IPS DF 4.7 (cell line): ENCODE measurements around the gene CDT1.
A peak's percentile ranks its signal among the peaks of the same experiment; 100 is the strongest.

Experiments used
- DNase-seq: peaks from one replicate; pipeline ENCODE4 v3.0.0-alpha.2; 2013; ENCODE audit warnings: low spot score; ENCODE audit errors: extremely low read depth

CDT1 gene

DNA sequence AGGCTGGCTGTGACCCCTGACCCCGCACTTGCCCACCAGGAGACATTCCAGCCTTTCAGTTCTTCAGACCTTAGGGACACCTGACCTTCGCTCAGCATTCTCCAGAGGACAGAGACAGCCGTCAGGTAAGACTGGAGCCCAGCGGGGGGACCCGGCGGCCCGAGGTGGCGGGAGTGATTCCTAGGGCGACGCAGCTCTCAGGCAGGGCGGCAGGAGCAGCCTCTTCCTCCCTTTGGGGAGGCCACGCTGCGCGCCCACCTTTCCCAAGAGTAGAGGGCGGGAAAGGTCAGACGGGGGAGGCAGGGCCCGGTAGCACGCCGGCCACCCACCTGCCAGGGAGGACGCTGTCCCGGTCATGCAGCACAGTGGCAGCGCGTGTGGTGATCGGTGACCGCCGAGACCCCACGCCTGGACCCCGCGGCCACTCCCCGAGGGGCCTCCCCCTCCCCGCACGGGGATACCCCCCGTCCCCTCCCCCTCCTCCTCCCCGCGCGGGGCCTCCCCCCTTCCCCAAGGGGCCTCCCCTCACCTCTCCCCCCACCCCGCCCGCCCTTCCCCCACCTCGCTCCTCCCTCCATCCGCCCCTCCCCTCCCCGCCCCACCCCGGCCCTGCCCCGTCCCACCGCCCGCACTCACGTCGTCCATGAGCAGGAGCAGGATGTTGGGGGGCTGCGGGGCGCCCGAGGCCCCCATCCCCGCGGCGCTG, 52.7 kb downstream of the CDT1 start:
- no peak for DNase-seq

- DNase-seq, result peak; percentile 66
These were observed 53.5 kb downstream of the CDT1 start, which contains the start of the genes GALNS and TRAPPC2L for GRCh38 chr16:88856828-88857727. Gene GALNS (minus strand): TSS chr16:88856947. CDS start chr16:88856877, 70 bp downstream. Gene TRAPPC2L (plus strand): TSS chr16:88857127. CDS start chr16:88857151, 24 bp downstream.

DNA sequence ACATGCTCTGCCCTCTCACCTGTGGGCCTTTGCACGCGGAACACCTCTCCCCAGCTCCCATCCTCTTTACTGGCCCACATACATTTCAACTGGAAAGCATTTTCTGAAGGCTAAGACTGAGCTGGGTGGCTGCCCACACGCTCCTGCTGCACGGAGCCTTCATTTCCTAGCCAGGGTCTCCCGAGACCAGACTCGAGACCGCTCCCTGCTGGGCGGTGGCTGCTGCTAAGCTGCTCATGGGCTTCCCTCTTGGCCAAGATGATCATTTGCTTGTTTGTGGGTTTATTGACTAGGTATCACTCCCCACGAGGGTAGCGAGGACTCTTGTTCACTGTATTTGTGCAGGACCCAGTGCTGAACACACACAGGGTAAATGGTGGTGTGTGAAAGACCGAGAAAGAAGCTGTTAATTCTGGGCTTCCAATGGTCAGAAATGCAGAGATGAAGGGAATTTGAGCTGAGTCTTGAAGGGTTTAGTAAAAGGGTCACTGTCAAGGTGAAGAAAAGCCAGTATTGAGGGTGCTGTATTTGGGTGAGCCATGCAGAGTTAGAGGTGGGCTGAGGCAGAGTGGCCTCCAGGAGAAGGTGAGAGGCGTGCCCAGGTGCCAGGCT, 54.2 kb downstream of the CDT1 start:
- DNase-seq, result no peak
